Jurkat, Clone E6-1 (cell line): Measurements from ENCODE around the gene MSI2.

ENCODE experiments used
- DNase-seq: peaks from one replicate; pipeline ENCODE4 v3.0.0-alpha.2; 2011; ENCODE audit warnings: low read depth, low spot score
- H3K4me3 ChIP-seq: 2 replicates; pipeline ENCODE4 v1.5.1; 2011; ENCODE audit warnings: mild to moderate bottlenecking, low read length, control low read depth, moderate library complexity

Gene MSI2

GRCh38 chr17:57355090-57355859 lies 99.0 kb downstream of the MSI2 start:
- H3K4me3 ChIP-seq, result no peak overlapping the region
- DNase-seq, result no peak

- peak overlapping the region; percentile 24 for H3K4me3 ChIP-seq
- DNase-seq, result no peak
These were observed 99.9 kb downstream of the MSI2 start for GRCh38 chr17:57356153-57356718.

- H3K4me3 ChIP-seq, result peak overlapping the region; percentile 24
- DNase-seq, result no peak
These were observed 100.5 kb downstream of the MSI2 start for GRCh38 chr17:57356719-57357391.

GRCh38 chr17:57357392-57357784 lies 101.1 kb downstream of the MSI2 start:
- DNase-seq, result no peak
- H3K4me3 ChIP-seq, result peak overlapping the region; percentile 24

GRCh38 chr17:57357830-57358430 lies 101.6 kb downstream of the MSI2 start:
- peak overlapping the region; percentile 24; the same call in 1 of the 2 replicates for H3K4me3 ChIP-seq
- peak; percentile 75 for DNase-seq

- no peak for DNase-seq
- H3K4me3 ChIP-seq, result no peak overlapping the region
These were observed 103.9 kb downstream of the MSI2 start for GRCh38 chr17:57360266-57360665.

- no peak for DNase-seq
- no peak overlapping the region for H3K4me3 ChIP-seq
These were observed 106.7 kb downstream of the MSI2 start for GRCh38 chr17:57362797-57363556.

- DNase-seq, result no peak
- H3K4me3 ChIP-seq, result no peak overlapping the region
These were observed 107.3 kb downstream of the MSI2 start for GRCh38 chr17:57363580-57363979.

- DNase-seq, result no peak
- no peak overlapping the region for H3K4me3 ChIP-seq
These were observed 107.8 kb downstream of the MSI2 start for GRCh38 chr17:57363998-57364643.

- no peak for DNase-seq
These were observed 109.1 kb downstream of the MSI2 start for GRCh38 chr17:57365420-57365819.

GRCh38 chr17:57366177-57366557 lies 109.8 kb downstream of the MSI2 start:
- no peak for DNase-seq
- no peak overlapping the region for H3K4me3 ChIP-seq

More at GRCh38 chr17:57365420-57365819, 109.1 kb downstream of the MSI2 start:
- H3K4me3 ChIP-seq, result no peak overlapping the region

- no peak overlapping the region for H3K4me3 ChIP-seq
These were observed 110.4 kb downstream of the MSI2 start for GRCh38 chr17:57366558-57367351.

GRCh38 chr17:57368637-57369336 lies 112.5 kb downstream of the MSI2 start:
- no peak for DNase-seq
- H3K4me3 ChIP-seq, result no peak overlapping the region

More at GRCh38 chr17:57366558-57367351, 110.4 kb downstream of the MSI2 start:
- no peak for DNase-seq

GRCh38 chr17:57369509-57369945 lies 113.2 kb downstream of the MSI2 start:
- DNase-seq, result no peak
- no peak overlapping the region for H3K4me3 ChIP-seq

GRCh38 chr17:57370037-57370581 lies 113.8 kb downstream of the MSI2 start:
- no peak overlapping the region for H3K4me3 ChIP-seq
- DNase-seq, result no peak

GRCh38 chr17:57370619-57371018 lies 114.3 kb downstream of the MSI2 start:
- no peak overlapping the region for H3K4me3 ChIP-seq
- DNase-seq, result no peak

GRCh38 chr17:57372156-57372555 lies 115.8 kb downstream of the MSI2 start:
- DNase-seq, result no peak
- H3K4me3 ChIP-seq, result no peak overlapping the region
